Keratinocyte (primary cell): ENCODE data around the gene CFAP54. TPM values are rescaled to one million over a fixed set of nuclear protein-coding genes. Genes with fewer than 3 reads are reported as not detected.

Experiments used
- DNase-seq: peaks from one replicate; pipeline ENCODE4 v3.0.0-alpha.2; 2011; ENCODE audit warnings: low read depth, missing footprints, low spot score
- FAIRE-seq: peaks from 2 replicates; lab custom pipeline; 2011; peaks lifted over from hg19 to GRCh38; lab: Jason Lieb, UNC
- H2AFZ ChIP-seq: 2 replicates; pipeline ENCODE4 v1.6.0; 2012; ENCODE audit warnings: low read length, control low read depth, inconsistent platforms; ENCODE audit not compliant: control insufficient read depth
- H3K27ac ChIP-seq: 2 replicates; pipeline ENCODE4 v1.5.1; 2011; ENCODE audit warnings: low read length; ENCODE audit not compliant: control insufficient read depth, insufficient read depth
- H3K27me3 ChIP-seq: 3 replicates; pipeline ENCODE4 v1.6.0; 2011; ENCODE audit warnings: low read length; ENCODE audit not compliant: control insufficient read depth, insufficient read depth; ENCODE audit errors: extremely low read depth
- H3K36me3 ChIP-seq, 2 experiments: 2 replicates in 1 of 2; 3 replicates in 1 of 2; pipeline ENCODE4 v1.5.1; 2011; ENCODE audit warnings: low read length in 2 of 2, mild to moderate bottlenecking in 1 of 2; ENCODE audit not compliant: control insufficient read depth in 2 of 2, insufficient read depth in 2 of 2; ENCODE audit errors: extremely low read depth in 1 of 2
- H3K4me1 ChIP-seq: 3 replicates; pipeline ENCODE4 v1.5.1; 2011; ENCODE audit warnings: low read length; ENCODE audit not compliant: control insufficient read depth, insufficient read depth; ENCODE audit errors: extremely low read depth
- H3K4me2 ChIP-seq: 3 replicates; pipeline ENCODE4 v1.6.0; 2011; ENCODE audit warnings: low read depth, low read length; ENCODE audit not compliant: control insufficient read depth, insufficient read depth; ENCODE audit errors: extremely low read depth
- H3K4me3 ChIP-seq, 3 experiments: fragments of 200-600 bp in 1 of 3; sonication (generic) in 1 of 3; 2 replicates in 2 of 3; 3 replicates in 1 of 3; pipeline ENCODE4 v1.5.1; 2011 to 2016; ENCODE audit warnings: low read length in 3 of 3, mild to moderate bottlenecking in 3 of 3, control low read depth in 2 of 3, inconsistent platforms in 1 of 3, low read depth in 1 of 3, mixed read lengths in 1 of 3, mixed run types in 1 of 3, moderate library complexity in 1 of 3; ENCODE audit not compliant: control insufficient read depth in 2 of 3, insufficient read depth in 2 of 3; ENCODE audit errors: extremely low read depth in 1 of 3
- H3K79me2 ChIP-seq: 2 replicates; pipeline ENCODE4 v1.6.0; 2012; ENCODE audit warnings: low read length; ENCODE audit not compliant: control insufficient read depth, insufficient read depth
- H3K9ac ChIP-seq: 3 replicates; pipeline ENCODE4 v1.6.0; 2011; ENCODE audit warnings: low read length; ENCODE audit not compliant: control insufficient read depth, insufficient read depth; ENCODE audit errors: extremely low read depth
- H3K9me1 ChIP-seq: 3 replicates; pipeline ENCODE4 v1.6.0; 2011; ENCODE audit warnings: low read length; ENCODE audit not compliant: control insufficient read depth, insufficient read depth; ENCODE audit errors: extremely low read depth
- H3K9me3 ChIP-seq: 2 replicates; pipeline ENCODE4 v1.5.1; 2012; ENCODE audit warnings: low read depth, low read length; ENCODE audit not compliant: control insufficient read depth
- H4K20me1 ChIP-seq: 3 replicates; pipeline ENCODE4 v1.6.0; 2011; ENCODE audit warnings: low read length; ENCODE audit not compliant: control insufficient read depth, insufficient read depth; ENCODE audit errors: extremely low read depth
- CTCF ChIP-seq, 3 experiments: IDR thresholded peaks in 1 of 3; conservative IDR thresholded peaks in 1 of 3; optimal IDR thresholded peaks in 1 of 3; 2 replicates in 2 of 3; 3 replicates in 1 of 3; pipeline versions ENCODE3 to v1.5.1; 2011; ENCODE audit warnings: low read length in 3 of 3, mild to moderate bottlenecking in 3 of 3, moderate library complexity in 2 of 3, control low read depth in 1 of 3, inconsistent platforms in 1 of 3; ENCODE audit not compliant: insufficient read depth in 2 of 3; ENCODE audit errors: extremely low read depth in 1 of 3
- EZH2 ChIP-seq: IDR thresholded peaks from one replicate; pipeline ENCODE4 v1.6.1; 2012; ENCODE audit warnings: inconsistent platforms, mild to moderate bottlenecking, low read length, moderate library complexity
- dilution Hi-C: fragments of 300-500 bp; cut with MboI; formaldehyde crosslinking; loops from one replicate; pipeline ENCODE4 v1.7.0; 2020; ENCODE audit warnings: low sequenced_read_pairs; ENCODE audit not compliant: extremely low pct_ligation_motif_present
- polyA plus RNA-seq, 5 experiments: library from polyadenylated mRNA; depleted of rRNA in 3 of 5; stranded (reverse) in 3 of 5; stranded (forward) in 1 of 5; unstranded in 1 of 5; fragments of >200 nt; gene quantifications; 1 replicate in 1 of 5; 2 replicates in 3 of 5; 3 replicates in 1 of 5; pipeline versions ENCODE4 v1.2.1 to v1.2.3, GENCODE V29; 2011 to 2012; ENCODE audit warnings: missing spikeins in 2 of 5, low read depth in 1 of 5, low replicate concordance in 1 of 5

Gene CFAP54
- polyA plus RNA-seq, 1 donor (not counting 4 experiments of a cell fraction or from before 2014, with no cell fraction given), result 1.2 TPM

GRCh38 chr12:96482086-96482485, 7.3 kb upstream of the CFAP54 start:
- Histone ChIP-seq H3K9me3 (no peaks in the 10 kb centered on the region), H3K9ac (no peak overlapping the region), H3K4me3 (no peak overlapping the region), H3K27me3 (no peaks in the 10 kb centered on the region), H4K20me1 (no peaks in the 10 kb centered on the region), H3K4me2 (no peak overlapping the region), H3K79me2 (no peaks in the 10 kb centered on the region), H3K27ac (no peak overlapping the region), H3K4me1 (peaks cover 31% of the 10 kb centered on the region), H2AFZ (no peak overlapping the region), H3K36me3 (no peaks in the 10 kb centered on the region), H3K9me1 (no peaks in the 10 kb centered on the region)
- DNase-seq, result no peak
- TF ChIP-seq EZH2 (no peak), CTCF (optimal IDR thresholded peaks at IDR 0.05 in 1 of 3, IDR thresholded peaks at IDR 0.05 in 1 of 3, conservative IDR thresholded peaks at IDR 0.05 in 1 of 3; ENCODE audit: extremely low read depth in 1 of 3, insufficient read depth in 2 of 3, low read length in 3 of 3) (no peak)
- FAIRE-seq, result no peak
- dilution Hi-C loops, result no loop called here

GRCh38 chr12:96483116-96483515, 6.3 kb upstream of the CFAP54 start:
- FAIRE-seq, result no peak

More at GRCh38 chr12:96483116-96483515, 6.3 kb upstream of the CFAP54 start:
- DNase-seq, result no peak
- dilution Hi-C loops, result no loop called here
- no peaks in the 10 kb centered on the region for H3K9me1 ChIP-seq
- no peaks in the 10 kb centered on the region for H4K20me1 ChIP-seq
- H3K4me1 ChIP-seq, result peaks cover 39% of the 10 kb centered on the region
- H3K27me3 ChIP-seq, result no peaks in the 10 kb centered on the region
- H3K36me3 ChIP-seq, result no peaks in the 10 kb centered on the region
- no peak overlapping the region for H3K4me2 ChIP-seq
- no peak overlapping the region for H2AFZ ChIP-seq
- no peak for TF ChIP-seq EZH2
- no peak for TF ChIP-seq CTCF (optimal IDR thresholded peaks at IDR 0.05 in 1 of 3, IDR thresholded peaks at IDR 0.05 in 1 of 3, conservative IDR thresholded peaks at IDR 0.05 in 1 of 3; ENCODE audit: extremely low read depth in 1 of 3, insufficient read depth in 2 of 3, low read length in 3 of 3)
- H3K79me2 ChIP-seq, result no peaks in the 10 kb centered on the region
- no peak overlapping the region for H3K9ac ChIP-seq
- no peak overlapping the region for H3K4me3 ChIP-seq
- no peak overlapping the region for H3K27ac ChIP-seq
- no peaks in the 10 kb centered on the region for H3K9me3 ChIP-seq
